ENCODE measurements around the gene THBS3. TPM values are rescaled to one million over a fixed set of nuclear protein-coding genes. Genes with fewer than 3 reads are reported as not detected.

Gene THBS3
- total and polyA plus RNA-seq, 2 of the 13 experiments (the other 11 are each of a cell fraction or from before 2014, with no cell fraction given) = 0.86 to 3.6 TPM

GRCh38 chr1:155226910-155227260, 19.2 kb upstream of the THBS3 start (continued):
- TF ChIP-seq NR0B2 (CRISPR knock-in tag; IDR thresholded peaks at IDR 0.05) = peak; percentile 49; the same call in 1 of the 2 replicates
- TF ChIP-seq CENPT (CRISPR knock-in tag; IDR thresholded peaks at IDR 0.05; ENCODE audit: low read depth) = no peak
- TF ChIP-seq XRCC5 (optimal IDR thresholded peaks at IDR 0.05; ENCODE audit: low read length) = no peak
- TF ChIP-seq, protein P1, sequence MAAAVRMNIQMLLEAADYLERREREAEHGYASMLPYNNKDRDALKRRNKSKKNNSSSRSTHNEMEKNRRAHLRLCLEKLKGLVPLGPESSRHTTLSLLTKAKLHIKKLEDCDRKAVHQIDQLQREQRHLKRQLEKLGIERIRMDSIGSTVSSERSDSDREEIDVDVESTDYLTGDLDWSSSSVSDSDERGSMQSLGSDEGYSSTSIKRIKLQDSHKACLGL (CRISPR knock-in tag; IDR thresholded peaks at IDR 0.05) = peak; percentile 79
- TF ChIP-seq HMGXB3 (CRISPR knock-in tag; IDR thresholded peaks at IDR 0.05; ENCODE audit: borderline replicate concordance) = 0 out of 2 replicates have a peak, but pooled peaks have one; percentile 2
- TF ChIP-seq ZNF598 (CRISPR knock-in tag; IDR thresholded peaks at IDR 0.05; ENCODE audit: borderline replicate concordance) = peak; percentile 53; the same call in 1 of the 2 replicates
- no peak for TF ChIP-seq THAP11 (CRISPR knock-in tag; IDR thresholded peaks at IDR 0.05)
- TF ChIP-seq ZNF225 (CRISPR knock-in tag; IDR thresholded peaks at IDR 0.05) = no peak
- TF ChIP-seq ZNF737 (CRISPR knock-in tag; IDR thresholded peaks at IDR 0.05; ENCODE audit: borderline replicate concordance) = no peak
- TF ChIP-seq ZBTB20 (CRISPR knock-in tag; IDR thresholded peaks at IDR 0.05; ENCODE audit: borderline replicate concordance, low read depth) = no peak
- no peak for TF ChIP-seq ZC3H13 (CRISPR knock-in tag; IDR thresholded peaks at IDR 0.05)
- TF ChIP-seq, protein P2, sequence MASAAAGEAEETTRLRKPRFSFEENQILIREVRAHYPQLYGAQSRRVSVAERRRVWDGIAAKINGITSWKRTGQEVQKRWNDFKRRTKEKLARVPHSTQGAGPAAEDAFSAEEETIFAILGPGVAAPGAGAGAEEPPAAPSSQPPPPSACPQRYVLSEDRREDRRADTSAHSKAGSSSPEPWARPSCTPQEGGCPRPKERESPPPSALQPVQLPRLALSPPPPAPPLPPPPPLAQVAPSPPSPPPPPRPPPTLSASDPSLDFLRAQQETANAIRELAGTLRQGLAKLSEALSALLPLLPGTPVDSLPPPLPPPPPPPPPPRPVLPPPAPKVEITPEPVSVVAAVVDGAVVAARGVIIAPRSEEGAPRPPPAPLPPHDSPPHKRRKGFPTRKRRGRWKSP (CRISPR knock-in tag; IDR thresholded peaks at IDR 0.05) = peak; percentile 50; the same call in 1 of the 2 replicates
- peak; percentile 40; the same call in 1 of the 2 replicates for TF ChIP-seq ZNF556 (CRISPR knock-in tag; IDR thresholded peaks at IDR 0.05; ENCODE audit: borderline replicate concordance)
- no peak for TF ChIP-seq MBD4 (IDR thresholded peaks at IDR 0.05; ENCODE audit: borderline replicate concordance, low read length)
- 0 out of 2 replicates have a peak, but pooled peaks have one; percentile 70 for TF ChIP-seq RNF2 (conservative IDR thresholded peaks at IDR 0.05; ENCODE audit: low read depth)
- TF ChIP-seq NBN (conservative IDR thresholded peaks at IDR 0.05) = no peak
- no peak for TF ChIP-seq KAT8 (CRISPR knock-in tag; IDR thresholded peaks at IDR 0.05)
- no peak for TF ChIP-seq MBNL3 (CRISPR knock-in tag; conservative IDR thresholded peaks at IDR 0.05)
- TF ChIP-seq ZNF879 (CRISPR knock-in tag; IDR thresholded peaks at IDR 0.05) = no peak
- TF ChIP-seq ZFP36 (IDR thresholded peaks at IDR 0.05; ENCODE audit: borderline replicate concordance, low read depth, low read length, partially characterized antibody) = no peak
- TF ChIP-seq ZNF275 (CRISPR knock-in tag; IDR thresholded peaks at IDR 0.05; ENCODE audit: borderline replicate concordance) = no peak
